SHP77 treated with DMSO at 0.1 percent for 48 hours (cell line): ENCODE data around the gene MASP2.
"Not testable (repeated sequence)": the region's sequence is repeated elsewhere in the genome, so short reads cannot be mapped to it uniquely, and the experiment has no call there.

ENCODE experiments used
- DNase-seq: peaks from one replicate; lab custom pipeline; 2025; lab: John Stamatoyannopoulos, UW

MASP2 gene

DNA sequence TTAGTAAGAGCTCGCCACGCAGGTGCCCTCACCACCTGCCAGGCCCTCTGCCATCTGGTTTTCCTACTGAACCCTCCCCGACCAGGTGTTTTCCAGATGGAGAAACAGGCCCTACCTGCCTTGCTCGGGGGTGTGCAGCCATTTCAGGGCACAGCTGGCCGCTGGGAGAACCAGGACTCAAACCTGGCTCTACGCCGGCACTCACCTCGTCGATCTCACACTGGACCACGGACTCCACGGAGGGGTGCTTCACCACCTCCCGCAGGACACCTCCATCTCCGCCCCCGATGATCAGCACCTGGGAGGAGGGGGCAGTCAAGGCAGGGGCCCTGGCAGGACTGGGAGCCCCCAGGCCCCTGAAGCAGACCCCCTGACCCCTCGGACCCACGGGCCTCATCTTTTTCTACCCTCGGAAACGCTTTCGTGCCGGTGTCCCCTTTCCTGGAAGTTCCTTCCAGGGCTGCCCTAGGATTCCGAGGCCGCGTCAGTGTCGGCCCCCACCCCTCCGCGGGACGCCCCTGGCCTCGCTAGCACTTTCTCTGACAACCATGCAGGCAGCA, 11.6 kb upstream of the MASP2 start:
- no peak for DNase-seq

DNA sequence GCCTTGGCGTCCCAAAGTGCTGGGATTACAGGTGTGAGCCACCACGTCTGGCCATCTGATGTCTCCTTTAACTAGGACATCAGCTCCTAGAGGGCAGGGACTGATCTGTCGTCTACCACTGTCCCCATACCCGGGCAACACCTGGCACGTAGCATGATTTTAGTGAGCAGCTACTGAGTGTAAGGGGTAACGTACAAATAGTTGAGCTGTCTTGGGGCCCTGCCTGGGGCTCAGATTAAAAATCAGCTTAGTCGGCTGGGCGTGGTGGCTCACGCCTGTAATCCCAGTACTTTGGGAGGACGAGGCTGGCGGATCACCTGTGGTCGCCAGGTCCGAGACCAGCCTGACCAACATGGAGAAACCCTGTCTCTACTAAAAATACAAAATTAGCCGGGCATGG, 11.0 kb upstream of the MASP2 start:
- no peak for DNase-seq

DNA sequence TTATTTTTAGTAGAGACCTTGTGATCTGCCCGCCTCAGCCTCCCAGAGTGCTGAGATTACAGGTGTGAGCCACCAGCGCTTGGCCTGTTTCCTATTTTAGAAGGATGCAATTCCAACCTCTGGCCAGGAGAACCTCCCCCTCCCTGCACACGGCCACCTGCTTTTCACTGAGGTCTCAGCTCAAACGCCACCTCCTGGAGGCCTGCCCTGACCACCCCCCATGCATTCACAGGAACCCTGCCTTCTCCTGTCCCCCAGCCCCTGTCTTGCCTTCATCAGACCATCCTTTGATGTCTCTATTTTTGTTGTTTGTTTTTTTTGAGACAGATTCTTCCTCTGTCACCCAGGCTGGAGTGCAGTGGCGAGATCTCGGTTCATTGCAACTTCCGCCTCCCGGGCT, 10.4 kb upstream of the MASP2 start:
- no peak for DNase-seq

DNA sequence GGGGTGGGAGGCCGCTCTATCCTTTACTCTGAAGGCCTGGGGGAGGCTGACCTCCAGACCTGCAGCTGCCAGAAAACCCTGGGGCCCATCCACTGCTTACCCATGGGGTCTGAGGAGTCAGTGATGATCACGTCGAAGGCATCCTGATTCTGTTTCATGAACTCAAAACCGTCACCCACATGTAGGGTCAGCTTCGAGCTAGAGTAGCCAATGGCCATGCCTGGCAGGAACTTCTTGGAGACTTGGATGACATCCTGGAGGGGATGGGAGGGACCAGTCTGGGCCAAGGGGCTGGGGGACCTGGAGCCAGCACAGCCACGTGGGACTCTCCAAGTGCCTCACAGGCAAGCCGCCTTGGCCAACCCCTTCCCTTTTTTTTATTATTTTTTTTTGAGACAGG, 9.5 kb upstream of the MASP2 start:
- DNase-seq, result no peak

DNA sequence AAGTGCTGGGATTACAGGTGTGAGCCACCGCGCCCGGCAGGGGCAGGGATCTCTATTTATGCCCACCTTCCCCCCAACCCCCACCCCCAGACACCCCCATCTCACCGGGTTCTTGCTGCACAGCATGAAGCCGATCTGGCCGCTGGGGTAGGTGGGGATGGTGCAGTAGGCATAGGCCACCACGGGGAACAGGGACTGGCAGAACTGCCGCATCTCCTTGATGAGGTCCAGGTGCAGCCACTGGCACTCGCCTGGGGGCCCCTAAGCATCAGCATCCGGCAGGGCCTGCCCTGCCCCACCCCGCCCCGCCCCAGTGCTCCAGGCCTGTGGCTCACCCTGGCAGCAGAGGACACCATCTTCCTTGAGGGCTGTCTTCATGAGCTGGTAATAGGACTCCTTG, 8.6 kb upstream of the MASP2 start:
- DNase-seq, result no peak

DNA sequence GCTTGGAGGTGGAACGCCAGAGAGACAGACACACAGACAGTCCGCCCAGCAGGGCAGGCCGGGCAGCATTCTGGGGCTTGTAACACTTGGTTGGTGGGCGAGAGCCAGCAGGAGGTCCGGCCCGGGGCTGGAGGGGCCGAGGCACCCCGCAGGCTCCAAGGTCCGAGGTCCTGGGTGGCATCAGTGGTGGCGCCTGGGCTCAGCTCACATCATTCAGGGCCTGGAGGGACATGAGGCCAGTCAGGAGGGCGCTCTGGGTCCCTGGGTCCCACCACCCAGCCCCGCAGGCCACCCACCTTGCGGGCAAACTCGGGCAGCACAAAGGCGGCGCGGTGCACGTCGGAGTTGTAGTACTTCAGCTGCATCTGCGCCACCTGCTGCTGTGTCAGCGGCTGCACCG, 7.6 kb upstream of the MASP2 start:
- DNase-seq, result no peak

DNA sequence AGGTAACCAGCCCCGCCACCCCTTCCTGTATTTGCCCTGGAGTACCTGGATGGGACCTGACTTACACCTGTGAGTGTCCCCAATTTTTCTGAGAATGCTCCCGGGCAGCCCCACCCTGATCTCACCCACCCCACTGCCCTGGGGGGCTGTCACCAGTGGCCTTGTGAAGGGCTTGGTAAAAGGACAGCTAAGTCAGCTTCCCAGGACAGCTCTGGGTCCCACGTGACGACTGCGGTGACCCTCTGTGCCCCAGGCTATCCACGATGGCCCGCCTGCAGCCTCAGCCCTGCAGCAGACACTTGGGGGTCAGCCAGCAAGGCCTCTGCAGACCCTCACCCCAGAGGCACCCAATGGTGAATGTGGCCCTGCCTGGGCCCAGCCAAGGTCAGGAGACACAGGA, 7.1 kb upstream of the MASP2 start:
- DNase-seq, result no peak

DNA sequence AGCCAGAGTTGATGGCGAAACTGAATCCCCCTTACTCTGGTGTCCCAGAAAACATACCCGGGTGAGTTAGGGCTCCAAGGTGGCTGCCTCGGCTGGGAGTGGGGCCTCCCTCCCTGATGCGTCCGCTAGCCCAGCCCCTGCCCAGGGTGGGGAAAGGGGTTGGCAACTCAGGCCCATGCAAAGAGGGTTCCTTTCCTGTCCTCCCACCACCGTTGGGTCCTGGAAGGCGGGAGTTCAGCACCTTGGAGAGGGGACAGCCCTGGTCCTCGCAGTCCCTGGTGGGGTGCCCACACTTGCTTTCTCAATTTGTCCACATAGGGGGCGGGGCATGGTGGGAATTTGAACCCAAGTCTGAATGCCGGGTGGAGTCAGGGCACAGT, 6.7 kb upstream of the MASP2 start:
- no peak for DNase-seq

DNA sequence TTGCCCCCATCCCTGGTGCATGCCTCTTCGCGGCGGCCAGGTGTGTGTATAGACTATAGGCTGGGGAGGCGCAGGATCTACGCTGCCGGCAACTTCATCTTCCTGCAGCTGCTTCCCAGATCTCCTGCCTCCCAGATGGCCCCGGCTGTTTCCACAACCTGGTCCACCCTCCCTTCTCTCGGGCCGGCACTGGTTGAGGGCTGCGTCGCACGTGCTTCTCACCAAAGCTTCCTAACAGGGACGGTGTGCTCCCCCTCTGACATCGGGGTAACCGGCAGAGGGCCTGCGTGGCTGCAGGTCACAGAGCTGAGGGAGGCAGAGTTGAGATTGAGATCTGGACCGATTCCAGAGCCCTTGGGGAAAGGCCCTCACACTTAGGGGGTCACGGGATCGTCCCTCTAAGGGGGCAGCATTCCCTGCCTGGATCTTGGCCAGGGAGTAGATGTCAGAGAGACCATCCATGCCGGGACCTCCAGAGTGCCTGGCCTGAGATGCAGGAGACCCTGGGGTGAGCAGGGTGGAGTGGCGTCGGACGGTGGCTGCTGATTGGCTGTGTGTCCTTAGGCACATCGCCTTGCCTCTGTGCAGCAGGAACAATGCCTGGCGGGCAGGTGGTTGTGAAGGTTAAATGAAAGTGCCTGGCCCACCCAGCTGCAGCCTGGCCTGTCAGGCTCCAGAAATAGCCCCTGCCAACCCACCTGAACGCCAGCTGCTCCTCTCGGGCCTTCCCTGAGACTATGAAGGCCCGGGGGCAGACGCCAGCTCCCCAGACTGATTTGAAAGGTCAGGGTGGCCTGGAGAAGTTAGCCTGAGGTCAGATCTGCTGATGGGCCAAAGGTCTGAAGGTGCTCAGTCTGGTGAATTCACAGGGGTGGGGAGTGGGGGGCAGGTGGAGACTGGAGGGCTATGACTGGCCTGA, 6.1 kb upstream of the MASP2 start:
- peak; percentile 61 for DNase-seq

DNA sequence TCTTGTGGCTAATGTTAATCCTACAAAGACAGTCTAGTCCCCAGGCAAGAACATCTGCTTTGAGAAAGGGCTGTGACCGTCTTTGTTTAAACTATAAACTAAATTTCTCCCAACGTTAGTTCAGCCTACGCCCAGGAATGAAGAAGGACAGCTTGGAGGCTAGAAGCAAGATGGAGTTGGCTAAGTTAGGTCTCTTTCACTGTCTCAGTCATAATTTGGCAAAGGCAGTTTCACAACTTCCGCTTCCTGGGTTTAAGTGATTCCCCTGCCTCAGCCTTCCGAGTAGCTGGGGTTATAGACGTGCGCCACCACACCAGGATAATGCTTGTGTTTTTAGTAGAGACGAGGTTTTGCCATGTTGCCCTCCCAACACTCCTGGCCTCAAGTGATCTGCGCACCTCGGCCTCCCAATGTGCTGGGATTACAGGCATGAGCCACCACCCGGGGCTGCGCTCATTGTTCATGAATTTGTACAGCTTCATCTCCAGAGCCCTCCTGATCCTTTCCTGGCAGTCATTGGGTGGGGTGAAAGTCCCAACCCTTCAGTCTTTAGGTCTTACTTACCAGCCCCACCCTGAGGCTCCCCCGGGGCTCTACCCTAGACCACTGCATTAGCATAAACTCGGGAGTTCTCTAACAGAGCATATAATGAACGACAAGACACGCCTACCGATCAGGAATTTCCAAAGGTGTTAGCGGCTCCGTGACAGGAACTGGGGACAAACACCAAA, 4.9 kb upstream of the MASP2 start:
- DNase-seq, result no peak

DNA sequence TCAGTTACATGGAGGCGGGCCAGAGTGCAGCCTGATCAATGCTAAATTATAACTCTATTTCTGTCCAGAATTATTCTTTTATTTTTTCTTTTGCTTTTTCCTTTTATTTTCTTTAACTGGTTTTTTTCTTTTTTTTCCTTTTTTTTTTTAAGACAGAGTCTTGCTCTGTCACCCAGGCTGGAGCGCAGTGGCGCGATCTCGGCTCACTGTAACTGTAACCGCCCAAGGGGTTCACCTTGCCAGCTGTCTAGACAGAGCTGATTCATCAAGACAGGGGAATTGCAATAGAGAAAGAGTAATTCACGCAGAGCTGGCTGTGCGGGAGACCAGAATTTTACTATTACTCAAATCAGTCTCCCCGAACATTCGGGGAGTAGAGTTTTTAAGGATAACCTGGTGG, 4.1 kb upstream of the MASP2 start:
- not testable (repeated sequence) for DNase-seq

DNA sequence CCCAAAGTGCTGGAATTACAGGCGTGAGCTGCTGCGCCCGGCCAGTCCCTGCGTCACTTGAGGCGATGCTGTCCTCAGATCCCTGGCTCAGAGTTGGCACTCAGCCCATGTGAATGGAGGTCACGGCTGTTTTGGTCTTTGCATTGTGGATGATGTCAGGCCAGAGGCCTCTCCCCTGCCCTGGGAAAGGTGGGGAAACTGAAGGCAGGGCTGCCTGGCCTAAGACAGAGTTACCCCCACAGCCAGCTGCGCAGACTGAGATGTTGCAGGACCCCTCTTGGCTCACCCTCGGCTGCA, 821 bp downstream of the MASP2 start:
- DNase-seq, result no peak

DNA sequence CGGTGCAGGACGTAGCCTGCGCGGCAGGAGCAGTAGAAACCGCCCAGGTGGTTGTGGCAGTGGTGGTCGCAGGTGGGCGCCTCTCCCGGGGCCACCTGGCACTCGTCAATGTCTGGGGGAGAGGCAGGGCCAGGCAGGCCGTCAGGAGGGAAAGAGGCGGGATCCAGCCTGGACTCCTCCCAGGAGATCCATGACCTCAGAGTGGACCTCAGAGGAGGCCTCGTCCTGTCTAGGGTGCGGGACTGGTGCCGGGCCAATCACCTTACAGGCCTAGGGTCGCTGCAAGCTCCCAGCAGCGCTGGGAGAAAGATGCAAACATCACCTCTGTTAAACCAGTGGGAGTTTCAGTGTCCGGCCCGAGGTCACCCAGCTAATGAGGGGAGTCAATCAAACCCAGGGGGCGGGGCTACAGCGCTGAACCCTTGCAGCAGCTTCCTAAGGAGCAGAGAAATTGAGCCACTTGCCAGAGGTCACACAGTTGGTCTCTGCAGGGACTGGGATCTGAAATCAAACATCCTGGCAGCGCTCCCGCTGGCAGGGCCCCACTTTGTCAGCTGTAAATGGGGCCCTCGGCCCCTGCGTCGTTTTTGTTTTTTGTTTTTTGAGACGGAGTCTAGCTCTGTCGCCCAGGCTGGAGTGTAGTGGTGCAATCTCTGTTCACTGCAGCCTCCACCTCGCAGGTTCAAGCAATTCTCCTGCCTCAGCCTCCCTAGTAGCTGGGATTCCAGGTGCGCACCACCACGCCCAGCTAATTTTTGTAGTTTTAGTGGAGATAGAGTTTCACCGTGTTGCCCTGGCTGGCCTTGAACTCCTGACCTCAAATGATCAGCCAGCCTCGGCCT, 1.4 kb downstream of the MASP2 start:
- DNase-seq, result no peak

DNA sequence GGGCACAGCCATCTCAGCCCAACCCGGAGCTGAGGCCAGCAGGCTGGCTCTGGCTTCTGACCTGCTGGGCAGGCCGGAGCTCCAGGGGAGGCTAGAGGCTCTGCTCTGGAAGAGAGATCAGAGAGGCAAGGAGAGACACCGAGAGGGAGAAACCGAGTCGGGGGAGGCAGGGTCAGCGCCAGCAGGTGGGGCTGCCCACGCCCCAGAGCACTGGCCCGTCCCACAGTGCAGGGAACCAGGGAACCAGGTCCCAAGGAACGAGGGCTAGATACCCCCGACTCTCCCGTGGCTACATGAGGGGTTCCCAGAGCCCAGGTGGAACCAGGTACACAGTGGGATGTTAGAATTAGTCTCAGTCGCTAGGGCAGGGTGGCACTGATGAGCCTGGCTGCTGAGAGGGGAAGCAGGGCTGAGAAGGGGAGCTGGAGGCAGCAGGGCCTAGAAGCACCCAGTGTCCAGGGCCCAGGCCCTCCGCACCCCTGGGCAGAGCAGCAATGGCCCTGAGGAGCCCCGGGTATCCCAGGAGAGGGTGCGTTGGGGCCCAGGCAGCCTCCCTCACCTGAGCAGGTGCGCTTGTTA, 2.1 kb downstream of the MASP2 start:
- DNase-seq, result no peak

DNA sequence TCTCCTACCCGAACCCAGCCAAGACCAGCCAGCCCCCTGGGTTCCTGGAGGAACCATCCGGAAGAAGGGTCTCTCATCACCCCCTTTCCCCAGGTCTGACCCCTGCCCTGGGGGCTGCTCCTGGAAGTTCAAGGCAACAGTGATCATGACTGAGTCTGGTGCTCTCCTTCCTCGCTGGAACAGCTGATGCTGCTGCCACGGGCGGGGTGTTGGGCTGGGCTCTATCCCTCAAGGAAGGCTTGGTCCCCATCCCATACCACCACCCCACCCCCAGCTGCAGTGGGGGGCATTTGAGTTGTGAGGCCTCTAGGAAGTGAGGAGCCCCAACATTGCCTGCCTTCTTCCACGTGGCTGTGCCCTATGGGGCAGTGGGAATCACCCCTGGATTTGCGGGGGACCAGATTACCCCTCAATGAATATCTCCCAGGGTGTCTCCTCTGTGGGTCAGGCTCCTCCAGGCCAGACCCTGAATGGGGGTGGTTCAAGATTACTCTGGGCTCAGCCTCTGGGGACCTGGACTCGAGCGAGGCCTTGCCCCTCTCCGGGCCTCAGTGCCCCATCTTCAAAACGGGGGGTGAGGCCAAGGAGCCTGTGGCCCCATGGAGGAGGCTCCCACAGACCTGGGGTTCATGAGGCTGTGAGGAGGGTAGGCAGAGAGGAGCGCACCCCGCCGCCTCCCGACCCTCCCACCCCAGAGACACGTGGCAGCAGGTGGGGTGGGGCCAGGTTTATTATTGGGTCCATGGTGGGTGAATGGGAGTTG, 2.8 kb downstream of the MASP2 start:
- DNase-seq, result no peak

DNA sequence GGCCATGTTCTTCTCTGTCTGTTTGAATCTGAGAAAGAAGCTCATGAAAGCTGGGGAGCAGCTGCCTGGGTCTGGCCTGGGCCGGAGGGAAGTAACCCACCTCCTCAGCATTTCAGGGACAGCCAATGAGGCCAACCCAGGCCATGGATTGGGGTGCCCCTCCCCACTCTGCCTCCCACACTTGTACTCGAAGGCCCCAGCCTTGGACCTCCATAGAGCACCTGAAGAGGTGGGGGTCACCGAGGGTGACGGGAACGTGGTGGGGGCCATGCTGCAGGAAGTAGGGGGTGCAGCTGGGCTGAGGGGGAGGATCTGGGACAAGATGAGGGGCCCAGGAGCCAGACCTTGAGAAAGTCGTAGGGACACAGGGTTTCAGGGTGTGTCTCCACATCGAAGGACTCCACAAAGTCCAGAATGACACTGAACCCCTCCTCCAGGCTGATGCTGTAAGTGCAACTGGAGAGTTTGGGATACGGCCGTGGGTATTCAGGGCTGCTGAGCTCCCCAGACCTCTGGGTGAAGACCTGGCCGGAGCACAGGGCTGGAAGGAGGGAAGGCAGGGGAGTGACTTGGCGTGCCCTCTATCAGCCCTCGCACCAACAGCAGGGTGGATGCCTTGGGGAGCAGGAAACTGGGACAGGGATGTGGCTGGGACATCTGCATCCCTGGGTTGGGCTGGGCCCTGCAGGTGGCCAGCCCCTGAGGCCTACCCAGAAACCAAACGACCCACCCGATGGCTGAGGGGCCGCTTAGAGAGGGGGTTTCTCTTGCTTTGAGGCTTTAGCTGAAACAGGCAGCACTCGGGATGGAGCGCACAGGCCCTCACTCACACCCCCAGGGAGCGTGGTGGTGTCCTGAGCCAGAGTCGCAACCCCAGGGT, 3.8 kb downstream of the MASP2 start:
- no peak for DNase-seq

DNA sequence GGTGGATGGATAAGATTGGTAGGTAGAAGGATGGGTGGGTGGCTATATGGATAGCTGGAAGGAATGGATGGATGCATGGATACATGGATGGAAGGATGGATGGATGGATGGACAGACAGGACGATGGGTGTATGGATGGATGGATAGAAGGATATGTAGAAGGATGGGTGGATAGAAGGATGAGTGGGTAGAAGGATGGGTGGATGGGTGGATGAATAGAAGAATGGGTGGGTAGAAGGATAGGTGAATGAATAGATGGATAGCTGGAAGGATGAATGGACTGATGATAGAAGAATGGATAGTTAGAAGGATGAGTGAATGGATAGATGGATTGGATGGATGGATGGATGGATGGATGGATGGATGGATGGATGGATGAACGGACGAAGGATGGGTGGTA, 5.0 kb downstream of the MASP2 start:
- no peak for DNase-seq

DNA sequence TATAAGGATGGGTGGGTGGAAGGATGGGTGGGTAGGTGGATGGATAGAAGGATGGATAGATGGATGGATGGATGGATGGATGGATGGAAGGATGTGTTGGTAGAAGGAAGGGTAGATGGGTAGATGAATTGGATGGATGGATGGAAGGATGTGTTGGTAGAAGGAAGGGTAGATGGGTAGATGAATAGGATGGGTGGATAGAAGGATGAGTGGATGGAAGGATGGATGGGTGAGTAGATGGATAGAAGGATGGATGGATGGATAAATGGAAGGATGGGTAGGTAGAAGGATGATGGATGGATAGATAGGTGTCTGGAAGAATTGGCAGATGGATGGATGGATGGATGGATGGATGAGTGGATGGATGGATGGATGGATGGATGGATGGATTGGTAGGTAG, 6.0 kb downstream of the MASP2 start:
- no peak for DNase-seq

DNA sequence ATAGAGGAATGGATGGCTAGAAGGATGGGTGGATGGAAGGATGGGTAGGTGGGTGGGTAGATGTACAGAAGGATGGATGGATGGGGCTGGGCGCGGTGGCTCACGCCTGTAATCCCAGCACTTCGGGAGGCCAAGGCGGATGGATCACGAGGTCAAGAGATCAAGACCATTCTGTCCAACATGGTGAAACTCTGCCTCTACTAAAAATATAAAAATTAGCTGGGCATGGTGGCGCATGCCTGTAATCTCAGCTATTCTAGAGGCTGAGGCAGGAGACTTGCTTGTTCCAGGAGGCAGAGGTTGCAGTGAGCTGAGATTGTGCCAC, 7.0 kb downstream of the MASP2 start:
- not testable (repeated sequence) for DNase-seq

DNA sequence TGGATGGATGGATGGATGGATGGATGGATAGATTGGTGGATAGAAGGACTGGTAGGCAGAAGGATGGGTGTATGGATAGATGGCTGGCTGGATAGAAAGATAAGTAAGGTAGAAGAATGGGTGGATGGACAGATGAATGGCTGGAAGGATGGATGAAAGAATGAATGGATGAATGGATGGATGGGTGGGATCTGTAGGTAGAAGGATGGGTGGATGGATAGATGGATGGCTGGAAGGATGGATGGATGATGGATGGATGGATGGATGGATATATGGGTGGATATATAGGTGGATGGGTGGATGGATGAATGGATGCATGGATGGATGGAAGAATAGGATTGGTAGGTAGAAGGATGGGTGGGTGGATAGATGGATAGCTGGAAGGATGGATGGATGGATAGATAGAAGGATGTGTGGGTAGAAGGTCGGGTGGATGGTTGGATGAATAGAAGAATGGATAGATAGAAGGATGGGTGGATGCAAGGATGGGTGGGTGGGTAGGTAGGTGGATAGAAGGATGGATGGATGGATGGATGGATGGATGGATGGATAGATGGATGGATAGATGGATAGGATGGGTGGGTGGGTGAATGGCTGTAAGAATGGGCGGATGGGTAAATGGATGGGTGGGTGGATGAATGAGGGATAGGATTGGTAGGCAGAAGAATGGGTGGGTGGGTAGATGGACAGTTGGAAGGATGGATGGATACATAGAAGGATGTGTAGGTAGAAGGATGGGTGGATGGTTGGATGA, 7.5 kb downstream of the MASP2 start:
- DNase-seq, result no peak
